C4-2B (cell line): ENCODE measurements around the gene GDPGP1.
A peak's percentile ranks its signal among the peaks of the same experiment; 100 is the strongest.

ENCODE experiments used
- H3K27ac ChIP-seq: fragments of 450-650 bp; 2 replicates; pipeline ENCODE4 v1.5.1; 2017
- ZFX ChIP-seq: fragments of 450-650 bp; IDR thresholded peaks from 2 replicates; pipeline ENCODE4 v1.6.1; 2017
- TF ChIP-seq, protein P1 (sequence below): fragments of 450-650 bp; conservative IDR thresholded peaks from 2 replicates; pipeline ENCODE4 v1.5.1; 2017; ENCODE audit warnings: mild to moderate bottlenecking

The GDPGP1 gene

DNA sequence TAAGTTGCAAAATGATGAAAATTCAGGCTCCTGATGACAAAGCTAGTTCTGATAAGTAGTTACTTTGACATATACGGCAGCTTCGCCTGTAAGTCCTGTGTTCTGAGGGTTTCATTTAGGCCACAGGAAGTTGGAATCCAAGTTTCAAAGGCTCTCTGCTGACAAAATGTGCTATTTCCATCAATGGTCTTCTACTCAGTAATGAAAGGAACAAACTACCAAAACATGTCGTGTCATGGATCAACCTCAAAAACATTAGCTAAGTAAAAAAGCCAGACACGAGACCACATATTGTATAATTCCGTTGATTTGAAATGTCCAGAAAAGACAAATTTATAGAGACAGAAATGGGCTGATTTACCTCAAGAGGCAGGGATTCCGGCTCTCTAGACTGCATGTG lies 53.9 kb downstream of the GDPGP1 start:
- TF ChIP-seq ZFX = no peak
- TF ChIP-seq, protein P1, sequence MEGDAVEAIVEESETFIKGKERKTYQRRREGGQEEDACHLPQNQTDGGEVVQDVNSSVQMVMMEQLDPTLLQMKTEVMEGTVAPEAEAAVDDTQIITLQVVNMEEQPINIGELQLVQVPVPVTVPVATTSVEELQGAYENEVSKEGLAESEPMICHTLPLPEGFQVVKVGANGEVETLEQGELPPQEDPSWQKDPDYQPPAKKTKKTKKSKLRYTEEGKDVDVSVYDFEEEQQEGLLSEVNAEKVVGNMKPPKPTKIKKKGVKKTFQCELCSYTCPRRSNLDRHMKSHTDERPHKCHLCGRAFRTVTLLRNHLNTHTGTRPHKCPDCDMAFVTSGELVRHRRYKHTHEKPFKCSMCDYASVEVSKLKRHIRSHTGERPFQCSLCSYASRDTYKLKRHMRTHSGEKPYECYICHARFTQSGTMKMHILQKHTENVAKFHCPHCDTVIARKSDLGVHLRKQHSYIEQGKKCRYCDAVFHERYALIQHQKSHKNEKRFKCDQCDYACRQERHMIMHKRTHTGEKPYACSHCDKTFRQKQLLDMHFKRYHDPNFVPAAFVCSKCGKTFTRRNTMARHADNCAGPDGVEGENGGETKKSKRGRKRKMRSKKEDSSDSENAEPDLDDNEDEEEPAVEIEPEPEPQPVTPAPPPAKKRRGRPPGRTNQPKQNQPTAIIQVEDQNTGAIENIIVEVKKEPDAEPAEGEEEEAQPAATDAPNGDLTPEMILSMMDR = no peak
- no peak overlapping the region for H3K27ac ChIP-seq

DNA sequence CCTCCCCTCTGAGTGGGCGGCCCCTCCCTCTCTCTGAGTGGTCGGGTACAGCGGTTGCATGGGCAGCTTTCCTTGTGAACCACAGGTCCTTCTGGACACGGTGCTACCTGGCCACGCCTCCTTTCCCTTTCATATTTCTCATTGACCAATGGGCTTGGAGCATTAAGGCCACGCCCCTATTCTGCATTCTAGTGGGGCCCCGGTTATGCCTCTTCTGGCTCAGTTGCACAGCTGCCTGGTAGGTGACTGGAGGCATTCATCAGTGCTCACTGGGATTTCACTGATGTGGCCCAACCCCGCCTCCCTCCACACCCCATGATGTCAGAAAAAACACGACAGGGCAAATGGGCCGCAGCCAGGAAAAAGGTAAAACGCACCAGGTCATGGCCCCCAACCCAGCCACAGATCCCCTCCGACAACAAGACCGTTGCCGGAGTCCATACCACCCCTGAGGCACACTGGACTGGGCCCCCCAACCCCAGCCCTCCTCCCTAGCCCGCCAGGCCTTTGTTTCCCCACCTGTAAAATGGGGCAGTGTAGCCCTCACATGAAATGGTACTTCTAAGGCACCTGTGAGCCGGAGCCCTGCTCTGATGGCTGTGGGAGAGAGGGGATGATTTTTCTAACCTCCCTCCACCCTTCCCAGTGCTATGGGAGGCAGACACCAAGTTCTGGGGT lies 57.8 kb downstream of the GDPGP1 start:
- no peak overlapping the region for H3K27ac ChIP-seq
- TF ChIP-seq ZFX = no peak
- TF ChIP-seq, protein P1 = no peak

DNA sequence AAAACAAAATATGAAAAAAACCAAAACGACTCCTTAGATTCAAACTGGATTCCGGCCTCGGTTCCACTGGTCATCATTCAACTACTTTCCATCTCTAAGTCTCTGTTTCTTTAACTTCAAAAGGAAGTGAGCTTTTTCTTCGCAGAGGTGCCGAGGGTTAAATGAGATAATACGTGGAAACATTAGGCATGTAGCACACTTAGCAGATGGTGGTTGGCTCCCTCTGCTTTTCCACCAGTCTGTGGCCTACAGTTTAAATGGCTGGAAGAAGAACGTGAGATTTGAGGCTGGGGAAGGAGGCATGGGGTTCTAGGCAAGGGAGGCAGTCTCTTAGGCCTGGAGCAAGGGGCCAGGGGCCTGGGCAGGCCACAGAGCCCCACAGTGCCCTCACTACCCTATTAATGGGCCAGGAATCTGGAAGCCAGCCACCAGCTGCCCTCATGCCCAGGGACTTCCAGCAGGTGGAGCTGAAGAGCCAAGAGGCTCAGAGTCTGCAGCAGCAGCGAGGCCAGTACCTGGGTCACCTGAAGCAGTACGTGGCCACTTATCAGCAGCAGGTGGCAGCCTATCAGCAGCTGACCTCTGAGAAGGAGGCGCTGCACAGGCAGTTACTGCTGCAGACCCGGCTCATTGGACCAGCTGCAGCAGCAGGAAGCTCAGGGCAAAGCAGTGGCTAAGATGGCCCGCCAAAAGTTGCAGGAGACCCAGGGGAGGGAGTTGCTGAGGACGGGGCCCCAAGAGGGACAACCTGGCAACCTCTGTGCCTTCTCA lies 59.2 kb downstream of the GDPGP1 start:
- TF ChIP-seq, protein P1 = peak; percentile 99
- peak overlapping the region; percentile 52 for H3K27ac ChIP-seq

DNA sequence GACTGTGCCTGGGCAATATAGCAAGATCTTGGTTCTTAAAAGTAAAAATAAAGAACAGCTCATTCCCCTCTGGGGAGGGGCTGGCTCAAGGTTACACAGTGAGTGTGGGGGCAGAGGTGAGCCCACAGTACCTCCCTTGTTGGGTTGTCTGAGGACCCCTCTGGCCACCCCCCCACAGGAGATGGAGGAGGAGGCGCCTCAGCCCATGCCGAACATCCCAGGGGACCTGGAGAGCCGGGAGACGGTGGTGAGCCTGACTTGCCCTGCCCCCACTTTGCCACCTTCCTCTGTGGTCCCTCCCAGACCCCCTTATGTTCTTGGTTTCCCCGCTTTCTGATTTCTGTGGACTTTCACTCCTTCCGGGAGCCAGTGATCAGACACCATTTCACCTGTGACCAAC lies 60.1 kb downstream of the GDPGP1 start:
- TF ChIP-seq, protein P1 = no peak
- no peak for TF ChIP-seq ZFX
- peak overlapping the region; percentile 52 for H3K27ac ChIP-seq

DNA sequence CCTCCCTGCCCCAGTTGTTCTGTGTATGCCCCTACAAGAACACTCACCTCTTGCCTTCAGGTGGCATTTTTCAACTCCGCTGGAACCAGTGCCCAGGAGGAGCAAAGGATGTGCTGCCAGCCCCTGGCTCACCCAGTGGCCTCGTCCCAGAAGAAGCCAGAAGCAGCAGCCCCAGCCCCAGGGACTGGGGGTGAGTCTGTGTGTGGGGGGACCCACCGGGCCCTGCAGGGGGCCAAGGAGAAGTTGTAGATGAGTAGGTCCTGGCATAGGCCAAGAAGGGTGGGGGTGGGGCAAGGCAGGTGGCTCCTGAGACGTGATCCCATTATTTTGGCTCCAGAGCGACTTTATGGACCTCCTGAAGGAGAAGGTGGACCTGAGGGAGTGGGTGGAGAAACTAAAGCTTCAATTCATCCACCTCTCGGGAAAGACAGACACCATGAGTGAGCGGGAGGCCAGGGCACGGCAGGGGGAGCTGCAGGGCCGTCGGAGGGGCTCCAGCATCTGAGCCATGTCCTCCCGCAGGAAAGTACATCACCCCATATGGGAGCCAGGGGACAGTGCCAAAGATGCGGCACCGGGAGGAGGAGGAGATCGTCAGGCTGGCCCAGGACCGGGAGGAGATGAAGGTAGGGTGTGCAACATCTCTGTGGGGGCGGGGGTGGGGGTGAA lies 60.7 kb downstream of the GDPGP1 start:
- TF ChIP-seq ZFX = no peak
- TF ChIP-seq, protein P1 = no peak
- H3K27ac ChIP-seq = no peak overlapping the region

DNA sequence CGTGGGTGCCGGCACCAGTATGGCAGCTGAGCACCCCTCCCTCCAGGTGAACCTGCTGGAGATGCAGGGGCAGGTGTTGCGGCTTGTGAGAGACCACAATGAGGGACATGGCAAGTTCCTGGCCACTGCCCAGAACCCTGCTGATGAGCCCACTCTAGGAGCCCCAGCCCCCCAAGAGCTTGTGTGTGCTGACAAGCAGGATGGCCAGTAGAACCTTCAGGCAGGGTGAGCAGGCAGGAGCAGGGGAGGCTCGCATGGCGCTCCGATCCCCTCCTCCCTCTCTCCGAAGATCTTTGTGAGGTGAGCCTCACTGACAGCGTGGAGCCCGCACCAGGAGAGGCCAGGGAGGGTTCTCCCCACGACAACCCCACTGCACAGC lies 61.2 kb downstream of the GDPGP1 start:
- no peak for TF ChIP-seq ZFX
- TF ChIP-seq, protein P1 = no peak
- H3K27ac ChIP-seq = no peak overlapping the region
